ENCODE data around the gene PICK1. TPM values are rescaled to one million over a fixed set of nuclear protein-coding genes. Genes with fewer than 3 reads are reported as not detected.

PICK1 gene
- total RNA-seq, 2 experiments from 2014 or later, result 21.2 to 25.6 TPM

DNA sequence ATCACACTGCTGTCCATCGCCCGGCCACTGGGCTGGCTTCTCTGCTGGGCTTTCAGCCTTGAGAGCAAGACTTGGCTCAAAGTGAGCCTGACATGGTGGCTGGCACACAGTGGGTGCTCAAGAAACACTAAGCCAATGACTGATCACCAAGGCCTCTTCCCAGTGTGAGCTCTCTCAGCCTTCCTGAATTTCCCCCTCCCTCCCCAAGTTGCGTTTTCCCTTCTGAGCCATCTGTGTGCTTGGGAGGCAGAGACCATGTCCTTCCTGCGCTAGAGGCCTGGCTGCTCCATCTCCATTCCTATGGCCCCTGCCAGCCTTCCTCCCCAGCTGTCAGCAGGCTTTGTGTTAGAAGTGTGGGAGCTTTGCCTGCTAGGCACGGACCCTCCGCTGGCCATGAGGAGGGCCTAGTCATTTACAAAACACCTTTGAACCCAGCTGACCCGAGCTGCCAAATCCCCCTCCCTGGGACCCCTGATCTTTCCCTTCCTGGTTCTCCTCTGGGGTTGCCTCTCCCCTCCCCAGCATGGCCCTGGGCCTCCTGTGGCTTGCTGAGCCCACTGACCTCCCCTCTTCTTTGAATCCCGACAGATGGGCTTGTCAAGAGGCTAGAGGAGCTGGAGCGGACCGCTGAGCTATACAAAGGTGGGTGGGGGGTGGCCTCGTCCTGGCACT is 13.2 kb downstream of the PICK1 start:
- Mint-ChIP-seq H3K27ac (no peak overlapping the region), H3K9me3 (no peaks in the 10 kb centered on the region), H3K36me3 (ENCODE audit: low read depth) (peaks cover 66% of the 10 kb centered on the region), H3K4me1 (ENCODE audit: low read depth) (no peaks in the 10 kb centered on the region), H3K4me3 (no peak overlapping the region), H3K27me3 (no peaks in the 10 kb centered on the region)
- Histone ChIP-seq H3K9me3 (ENCODE audit: control insufficient read depth in 1 of 2, insufficient read depth in 1 of 2, low read length in 2 of 2) (no peaks in the 10 kb centered on the region), H3K4me1 (ENCODE audit: insufficient read depth, low read length) (no peaks in the 10 kb centered on the region), H3K27me3 (ENCODE audit: control insufficient read depth in 1 of 2, insufficient read depth in 2 of 2, low read length in 2 of 2) (no peaks in the 10 kb centered on the region), H3K4me3 (ENCODE audit: low read length) (no peak overlapping the region), H3K36me3 (ENCODE audit: insufficient read depth, low read length) (peaks cover 77% of the 10 kb centered on the region), H3K27ac (ENCODE audit: low read depth in 1 of 2, low read length in 2 of 2) (no peak overlapping the region)
- ChIA-PET POLR2A (no interaction called here), CTCF (interaction anchor here (1.4 kb wide), 1 partner anchor 18 kb away, joined by 3 read pairs; no protein-coding TSS in a partner anchor)
- DNase-seq (no peak), ATAC-seq (ENCODE audit: poor library complexity) (no peak)
- intact Hi-C loops (cut with DNase I, micrococcal nuclease), result no loop called here
- TF ChIP-seq, protein P1, sequence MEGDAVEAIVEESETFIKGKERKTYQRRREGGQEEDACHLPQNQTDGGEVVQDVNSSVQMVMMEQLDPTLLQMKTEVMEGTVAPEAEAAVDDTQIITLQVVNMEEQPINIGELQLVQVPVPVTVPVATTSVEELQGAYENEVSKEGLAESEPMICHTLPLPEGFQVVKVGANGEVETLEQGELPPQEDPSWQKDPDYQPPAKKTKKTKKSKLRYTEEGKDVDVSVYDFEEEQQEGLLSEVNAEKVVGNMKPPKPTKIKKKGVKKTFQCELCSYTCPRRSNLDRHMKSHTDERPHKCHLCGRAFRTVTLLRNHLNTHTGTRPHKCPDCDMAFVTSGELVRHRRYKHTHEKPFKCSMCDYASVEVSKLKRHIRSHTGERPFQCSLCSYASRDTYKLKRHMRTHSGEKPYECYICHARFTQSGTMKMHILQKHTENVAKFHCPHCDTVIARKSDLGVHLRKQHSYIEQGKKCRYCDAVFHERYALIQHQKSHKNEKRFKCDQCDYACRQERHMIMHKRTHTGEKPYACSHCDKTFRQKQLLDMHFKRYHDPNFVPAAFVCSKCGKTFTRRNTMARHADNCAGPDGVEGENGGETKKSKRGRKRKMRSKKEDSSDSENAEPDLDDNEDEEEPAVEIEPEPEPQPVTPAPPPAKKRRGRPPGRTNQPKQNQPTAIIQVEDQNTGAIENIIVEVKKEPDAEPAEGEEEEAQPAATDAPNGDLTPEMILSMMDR (IDR thresholded peaks at IDR 0.05), result no peak

DNA sequence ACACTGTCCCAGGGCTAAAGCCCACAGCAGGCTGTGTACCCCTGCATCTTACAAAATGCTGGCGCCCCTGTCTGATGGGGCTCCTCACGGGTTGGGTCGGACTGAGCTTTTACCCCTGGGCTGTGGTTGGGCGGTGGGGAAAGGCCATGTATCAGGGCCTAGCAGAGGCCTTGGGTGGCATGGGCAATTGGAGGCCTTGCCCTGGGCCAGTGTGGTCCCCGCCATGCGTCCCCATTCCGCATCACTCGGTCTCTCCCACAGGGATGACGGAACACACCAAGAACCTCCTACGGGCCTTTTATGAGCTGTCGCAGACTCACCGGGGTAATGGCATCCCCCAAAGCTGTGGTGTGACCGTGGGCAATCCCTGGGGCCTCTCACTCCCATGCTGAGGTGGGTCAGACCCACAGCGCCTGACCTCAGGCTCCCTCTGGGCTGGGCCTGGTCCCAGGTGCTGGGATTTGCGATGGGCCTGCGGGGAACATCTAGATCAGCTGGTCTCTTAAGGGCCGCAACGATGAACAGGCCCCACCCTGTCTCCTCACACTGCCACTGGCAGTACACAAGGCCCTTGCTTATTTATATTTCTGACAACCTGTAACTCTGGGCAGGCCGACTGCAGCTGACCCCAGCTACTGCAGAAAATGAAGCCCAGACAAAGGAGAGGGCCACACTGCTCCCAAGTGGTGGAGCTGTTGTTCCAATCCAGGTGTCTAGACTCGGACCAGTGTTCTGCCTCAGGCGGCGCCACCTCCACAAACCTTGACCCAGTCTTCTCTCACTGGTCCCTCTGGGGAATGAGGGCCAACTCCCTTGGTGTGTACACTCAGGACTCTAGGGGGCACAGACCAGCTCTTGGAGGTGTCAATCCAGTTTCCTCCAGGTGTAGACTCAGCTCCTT is 14.5 kb downstream of the PICK1 start:
- DNase-seq (no peak), ATAC-seq (ENCODE audit: poor library complexity) (no peak)
- intact Hi-C loops (cut with DNase I, micrococcal nuclease), result no loop called here
- no peak overlapping the region for H3K4me3 Mint-ChIP-seq
- H3K27ac Mint-ChIP-seq, result no peak overlapping the region
- H3K4me1 Mint-ChIP-seq (ENCODE audit: low read depth), result no peaks in the 10 kb centered on the region
- Histone ChIP-seq H3K9me3 (ENCODE audit: control insufficient read depth in 1 of 2, insufficient read depth in 1 of 2, low read length in 2 of 2) (no peaks in the 10 kb centered on the region), H3K36me3 (ENCODE audit: insufficient read depth, low read length) (peaks cover 67% of the 10 kb centered on the region), H3K27me3 (ENCODE audit: control insufficient read depth in 1 of 2, insufficient read depth in 2 of 2, low read length in 2 of 2) (no peaks in the 10 kb centered on the region), H3K4me1 (ENCODE audit: insufficient read depth, low read length) (no peaks in the 10 kb centered on the region), H3K27ac (ENCODE audit: low read depth in 1 of 2, low read length in 2 of 2) (no peak overlapping the region), H3K4me3 (ENCODE audit: low read length) (no peak overlapping the region)
- H3K9me3 Mint-ChIP-seq, result no peaks in the 10 kb centered on the region
- no peaks in the 10 kb centered on the region for H3K27me3 Mint-ChIP-seq
- ChIA-PET CTCF (no interaction called here), POLR2A (no interaction called here)
- peaks cover 55% of the 10 kb centered on the region for H3K36me3 Mint-ChIP-seq (ENCODE audit: low read depth)
- TF ChIP-seq, protein P1 (IDR thresholded peaks at IDR 0.05), result no peak

DNA sequence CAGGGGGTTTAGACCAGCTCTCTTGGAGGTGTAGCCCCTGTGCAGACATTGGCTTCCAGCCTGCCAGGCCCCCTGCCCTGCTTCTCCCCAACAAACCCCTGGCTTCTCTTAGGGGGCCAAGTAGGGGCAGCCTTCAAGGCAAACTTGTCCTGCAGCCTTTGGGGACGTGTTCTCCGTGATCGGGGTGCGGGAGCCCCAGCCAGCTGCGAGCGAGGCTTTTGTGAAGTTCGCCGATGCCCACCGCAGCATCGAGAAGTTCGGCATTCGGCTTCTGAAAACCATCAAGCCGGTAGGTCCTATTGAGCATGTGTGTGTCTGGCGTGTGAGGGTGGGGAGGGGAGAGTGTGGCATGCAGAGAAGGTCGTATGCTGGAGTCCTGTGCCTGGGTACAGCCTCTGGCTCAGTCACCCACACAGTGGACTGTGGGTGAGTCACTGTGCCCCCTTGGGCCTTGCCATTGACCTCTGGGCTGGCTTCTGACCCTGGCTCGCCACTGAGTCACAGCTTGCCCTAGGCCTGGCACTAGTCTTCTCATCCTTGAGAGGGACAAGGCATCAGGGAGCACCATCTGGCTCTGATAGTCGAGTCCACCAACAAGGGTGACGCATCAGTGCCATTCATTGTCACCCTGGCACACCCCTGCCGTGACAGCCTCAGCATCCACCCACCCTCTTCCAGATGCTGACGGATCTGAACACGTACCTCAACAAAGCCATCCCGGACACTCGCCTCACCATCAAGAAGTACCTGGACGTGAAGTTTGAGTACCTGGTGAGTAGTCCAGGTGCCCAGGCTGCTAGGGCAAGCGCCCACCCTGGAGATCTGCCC is 15.3 kb downstream of the PICK1 start:
- Histone ChIP-seq H3K27ac (ENCODE audit: low read depth in 1 of 2, low read length in 2 of 2) (no peak overlapping the region), H3K4me1 (ENCODE audit: insufficient read depth, low read length) (no peaks in the 10 kb centered on the region), H3K27me3 (ENCODE audit: control insufficient read depth in 1 of 2, insufficient read depth in 2 of 2, low read length in 2 of 2) (no peaks in the 10 kb centered on the region), H3K36me3 (ENCODE audit: insufficient read depth, low read length) (peaks cover 64% of the 10 kb centered on the region), H3K4me3 (ENCODE audit: low read length) (no peak overlapping the region), H3K9me3 (ENCODE audit: control insufficient read depth in 1 of 2, insufficient read depth in 1 of 2, low read length in 2 of 2) (no peaks in the 10 kb centered on the region)
- Mint-ChIP-seq H3K36me3 (ENCODE audit: low read depth) (peaks cover 47% of the 10 kb centered on the region), H3K27me3 (no peaks in the 10 kb centered on the region), H3K9me3 (no peaks in the 10 kb centered on the region), H3K4me1 (ENCODE audit: low read depth) (no peaks in the 10 kb centered on the region), H3K27ac (no peak overlapping the region), H3K4me3 (no peak overlapping the region)
- ATAC-seq (ENCODE audit: poor library complexity) (no peak), DNase-seq (no peak)
- POLR2A ChIA-PET, result no interaction called here
- TF ChIP-seq, protein P1 (IDR thresholded peaks at IDR 0.05), result no peak
- CTCF ChIA-PET, result no interaction called here
- intact Hi-C loops (cut with DNase I, micrococcal nuclease), result no loop called here
